HG02623 (cell line): ENCODE measurements around the gene SH3BP5L.

ENCODE experiments used
- ATAC-seq: cut with Tn5 transposase; IDR thresholded peaks from one replicate; pipeline ENCODE4 v1.9.1; 2021; ENCODE audit warnings: moderate library complexity; ENCODE audit not compliant: unreplicated experiment

Gene SH3BP5L

DNA sequence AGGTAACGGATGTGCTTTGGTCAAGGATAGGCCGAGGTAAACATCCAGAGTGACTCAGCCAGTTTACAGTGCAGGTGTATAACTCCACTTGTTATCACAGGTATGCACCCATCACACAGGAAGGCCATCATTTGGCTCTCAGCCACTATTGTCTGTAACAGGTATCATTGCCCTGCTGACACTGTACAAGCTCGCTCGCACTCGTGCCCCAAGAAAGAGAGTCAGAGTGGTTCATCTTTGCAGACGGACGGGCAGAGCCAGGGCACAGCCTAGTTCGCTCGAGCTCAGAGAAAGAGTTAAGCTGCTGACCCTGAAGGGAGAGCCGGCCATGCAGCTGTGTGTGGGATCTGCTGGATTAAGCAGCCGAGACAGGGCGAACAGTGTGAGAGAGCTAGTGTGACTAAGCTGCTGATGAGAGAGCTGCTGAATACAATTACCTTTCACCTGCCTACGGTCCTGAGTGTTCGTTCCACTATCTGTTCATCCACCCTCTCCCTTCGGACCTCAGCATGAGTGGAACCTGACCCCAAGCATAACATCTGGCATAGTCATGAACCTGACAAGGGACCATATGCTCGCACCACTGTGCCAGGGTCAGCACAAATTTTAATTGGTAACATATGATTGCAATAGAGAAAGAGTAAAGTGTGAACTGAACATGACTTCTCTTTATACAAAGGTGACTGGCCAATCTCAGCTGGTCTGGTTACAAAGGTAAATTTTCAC is 43.1 kb downstream of the SH3BP5L start:
- ATAC-seq = no peak

DNA sequence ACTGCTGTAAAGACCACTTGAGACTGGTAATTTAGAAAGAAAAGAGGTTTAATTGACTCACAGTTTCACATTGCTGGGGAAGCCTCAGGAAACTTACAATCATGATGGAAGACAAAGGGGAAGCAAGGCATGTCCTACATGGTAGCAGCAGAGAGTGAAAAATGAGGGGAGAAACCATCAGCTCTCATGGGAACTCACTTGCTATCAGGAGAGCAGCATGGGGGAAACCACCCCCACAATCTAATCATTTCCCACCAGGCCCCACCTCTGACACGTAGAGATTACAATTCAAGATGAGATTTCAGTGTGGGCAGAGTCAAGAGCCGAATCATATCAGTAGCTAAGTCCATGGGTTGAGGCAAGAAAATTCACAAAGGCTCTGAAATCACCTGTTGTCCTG is 46.4 kb downstream of the SH3BP5L start:
- ATAC-seq = no peak

DNA sequence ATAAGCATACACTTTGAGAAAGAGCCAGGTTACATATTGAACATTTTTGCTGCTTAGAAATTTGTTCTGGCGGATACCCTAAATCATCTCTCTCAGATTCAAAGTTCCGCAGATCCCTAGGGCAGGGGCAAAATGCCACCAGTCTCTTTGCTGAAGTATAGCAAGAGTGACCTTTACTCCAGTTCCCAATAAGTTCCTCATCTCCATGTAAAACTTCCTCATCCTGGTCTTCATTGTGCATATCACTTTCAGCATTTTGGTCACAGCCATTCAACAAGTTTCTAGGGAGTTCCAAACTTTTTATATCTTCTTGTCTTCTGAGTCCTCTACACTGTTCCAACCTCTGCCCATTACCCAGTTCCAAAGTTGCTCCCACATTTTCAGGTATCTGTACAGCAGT is 46.8 kb downstream of the SH3BP5L start:
- no peak for ATAC-seq

DNA sequence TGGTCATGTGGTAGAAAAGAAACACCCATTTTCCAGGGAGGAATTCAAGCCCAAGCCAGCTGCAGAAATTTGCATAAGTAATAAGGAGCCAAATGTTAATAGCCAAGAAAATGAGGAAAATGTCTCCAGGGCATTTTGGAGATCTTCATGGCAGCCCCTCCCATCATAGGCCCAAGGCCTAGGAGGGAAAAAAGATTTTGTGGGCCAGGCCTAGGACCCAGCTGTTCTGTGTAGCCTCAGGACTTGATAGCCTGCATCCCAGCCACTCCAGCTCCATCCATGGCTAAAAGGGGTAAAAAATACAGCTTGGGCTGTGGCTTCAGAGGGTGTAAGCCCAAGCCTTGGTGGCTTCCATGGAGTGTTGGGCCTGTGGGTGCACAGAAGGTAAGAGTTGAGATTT is 48.7 kb downstream of the SH3BP5L start:
- ATAC-seq = no peak

DNA sequence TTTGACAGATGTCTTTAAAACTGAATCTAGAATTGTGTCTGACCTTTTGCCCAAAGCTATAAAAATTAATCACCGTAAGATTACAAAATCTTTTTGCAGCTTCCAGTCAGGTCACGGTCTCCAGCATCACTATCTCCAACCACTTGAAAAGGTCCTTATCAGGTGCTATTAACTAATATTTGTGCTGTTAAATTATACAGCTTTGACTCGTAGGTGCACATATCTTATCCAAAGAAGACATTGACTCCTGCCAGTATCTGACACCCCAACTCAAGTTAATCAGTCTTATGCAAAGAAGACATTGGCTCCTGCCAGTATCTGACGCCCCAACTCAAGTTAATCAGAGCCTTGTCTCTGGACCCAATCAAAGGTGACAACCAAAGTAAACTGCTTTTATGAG is 50.3 kb downstream of the SH3BP5L start:
- ATAC-seq = no peak
